ENCODE data around the gene SLC35A1.

DNA sequence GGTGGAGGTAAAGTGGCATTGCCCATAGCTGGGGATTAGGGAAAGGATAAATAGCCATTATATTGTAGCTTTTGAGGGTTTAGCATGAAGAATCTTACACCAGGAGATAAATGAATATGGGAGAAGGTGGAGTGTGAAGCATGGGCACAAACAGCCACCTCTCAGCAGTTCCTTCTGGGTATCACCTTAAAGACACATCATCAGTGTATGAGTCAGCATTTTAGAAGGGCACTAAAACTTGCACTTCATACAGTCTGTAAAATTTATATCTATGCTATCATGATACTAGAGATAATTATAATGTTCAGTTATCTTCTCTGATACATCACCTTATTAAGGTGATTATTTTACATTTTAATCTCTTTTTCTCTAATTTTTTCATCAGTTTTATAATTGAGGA lies 25.3 kb downstream of the SLC35A1 start:
- TF ChIP-seq CTCF (conservative IDR thresholded peaks at IDR 0.05; ENCODE audit: low read depth, low read length) (no peak), EZH2 (IDR thresholded peaks at IDR 0.05; ENCODE audit: low read length, unreplicated experiment) (no peak), EZH2phosphoT487 (IDR thresholded peaks at IDR 0.05; ENCODE audit: borderline replicate concordance, low read length) (no peak)
